Hypothalamus (tissue), 51 donors: ENCODE results near the gene FBXL19.

ENCODE experiments used
- DNase-seq, 51 donors: peaks; one replicate each; lab custom pipeline; 2025; lab: John Stamatoyannopoulos, UW

FBXL19 gene

DNA sequence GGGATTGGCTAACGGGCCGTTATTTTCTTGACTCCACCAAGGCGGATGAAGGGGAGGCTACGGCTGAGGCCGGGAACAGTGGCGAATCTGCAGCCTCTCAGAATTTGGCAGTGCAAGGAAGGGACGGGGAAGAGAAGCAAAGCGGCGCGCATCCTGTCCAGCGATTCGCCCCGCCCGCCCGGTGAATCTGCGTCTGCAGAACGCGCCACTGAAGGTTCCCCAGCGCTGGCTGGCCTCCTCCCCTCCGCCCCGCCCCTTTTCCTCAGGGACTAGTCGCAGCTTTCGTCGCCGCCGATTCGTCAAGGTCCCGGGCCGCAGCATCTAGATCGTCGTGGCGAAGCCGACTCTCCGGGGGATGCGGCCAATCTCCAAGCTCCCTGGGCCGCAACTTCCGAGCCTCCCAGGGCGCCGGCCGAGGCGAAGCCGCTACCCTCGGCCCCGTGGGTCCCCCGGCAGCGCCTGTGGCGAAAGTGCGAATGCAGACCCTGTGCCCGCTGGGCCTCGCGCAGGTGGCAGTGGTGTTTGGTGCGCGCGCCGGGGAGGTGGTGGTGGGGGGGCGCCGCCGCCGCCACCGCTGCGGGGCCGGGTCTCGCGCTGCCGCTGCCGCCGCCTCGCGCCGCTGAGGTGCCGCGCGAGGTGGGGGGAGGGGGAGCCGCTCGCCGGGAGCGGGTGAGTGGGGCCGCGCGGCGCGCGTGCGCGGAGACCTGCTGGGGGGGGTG, 34.2 kb downstream of the FBXL19 start, which contains the start of gene SETD1A:
SETD1A (plus strand) TSS at position 299 of the 719 bp plus-strand sequence. CDS start 978 bp downstream, outside the sequence.
- DNase-seq: peak; percentile 72 to 98 (median 93)

DNA sequence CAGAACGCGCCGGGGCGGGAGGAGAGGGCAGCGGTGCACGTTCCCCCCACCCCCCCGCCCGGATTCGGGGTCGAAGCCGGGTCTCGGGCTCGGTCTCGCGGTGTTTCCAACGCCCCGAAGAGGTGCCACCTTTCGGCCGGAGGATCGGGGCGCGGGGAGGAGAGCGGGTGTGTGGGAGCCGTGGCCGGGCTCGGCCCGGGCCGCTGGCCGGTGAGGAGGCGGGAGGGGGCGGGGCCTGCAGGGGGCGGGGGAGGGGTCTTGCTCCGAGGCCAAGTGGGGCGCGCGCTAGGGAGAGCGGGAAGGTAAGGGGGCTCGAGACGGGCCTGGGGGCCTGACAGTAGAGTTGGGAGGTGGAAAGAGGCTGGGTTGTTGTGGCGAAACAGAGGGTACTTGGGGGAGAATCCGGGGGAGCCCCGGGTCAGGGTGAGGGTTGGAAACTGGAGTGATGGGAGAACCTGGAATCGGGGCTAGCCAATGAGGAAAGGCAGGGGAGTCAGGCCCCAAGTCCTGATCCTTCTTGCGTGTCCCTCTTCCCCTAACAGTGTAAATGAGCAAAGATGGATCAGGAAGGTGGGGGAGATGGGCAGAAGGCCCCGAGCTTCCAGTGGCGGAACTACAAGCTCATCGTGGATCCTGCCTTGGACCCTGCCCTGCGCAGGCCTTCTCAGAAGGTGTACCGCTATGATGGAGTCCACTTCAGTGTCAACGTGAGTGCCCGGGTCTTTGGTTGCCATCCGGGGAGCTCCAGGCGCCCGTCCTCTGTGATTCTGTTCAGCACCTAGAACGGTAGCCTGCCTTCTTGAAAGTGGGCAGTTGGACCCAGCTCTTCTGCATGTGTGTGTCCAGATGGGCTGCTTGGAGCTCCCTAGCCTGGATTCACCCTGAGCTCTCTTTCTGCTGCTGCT, 35.1 kb downstream of the FBXL19 start:
- peak in 24 of 51 donors; percentile 25 to 76 (median 61) for DNase-seq

DNA sequence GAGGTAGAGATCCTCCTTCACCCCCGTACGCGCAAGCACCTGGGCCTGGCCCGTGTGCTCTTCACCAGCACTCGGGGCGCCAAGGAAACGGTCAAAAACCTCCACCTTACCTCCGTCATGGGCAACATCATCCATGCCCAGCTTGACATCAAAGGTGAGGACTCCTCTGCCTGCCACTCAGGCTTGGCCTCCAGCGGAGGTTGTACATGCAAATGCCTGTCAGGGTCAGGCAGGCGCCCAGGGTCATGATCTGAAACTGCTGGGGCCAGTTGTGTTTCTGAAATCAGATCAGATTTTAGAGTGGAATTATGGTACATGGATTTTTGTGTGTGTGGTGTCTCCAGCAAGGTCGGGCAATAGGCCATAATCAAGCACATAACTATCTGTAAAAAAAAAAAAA, 38.0 kb downstream of the FBXL19 start:
- no peak for DNase-seq

DNA sequence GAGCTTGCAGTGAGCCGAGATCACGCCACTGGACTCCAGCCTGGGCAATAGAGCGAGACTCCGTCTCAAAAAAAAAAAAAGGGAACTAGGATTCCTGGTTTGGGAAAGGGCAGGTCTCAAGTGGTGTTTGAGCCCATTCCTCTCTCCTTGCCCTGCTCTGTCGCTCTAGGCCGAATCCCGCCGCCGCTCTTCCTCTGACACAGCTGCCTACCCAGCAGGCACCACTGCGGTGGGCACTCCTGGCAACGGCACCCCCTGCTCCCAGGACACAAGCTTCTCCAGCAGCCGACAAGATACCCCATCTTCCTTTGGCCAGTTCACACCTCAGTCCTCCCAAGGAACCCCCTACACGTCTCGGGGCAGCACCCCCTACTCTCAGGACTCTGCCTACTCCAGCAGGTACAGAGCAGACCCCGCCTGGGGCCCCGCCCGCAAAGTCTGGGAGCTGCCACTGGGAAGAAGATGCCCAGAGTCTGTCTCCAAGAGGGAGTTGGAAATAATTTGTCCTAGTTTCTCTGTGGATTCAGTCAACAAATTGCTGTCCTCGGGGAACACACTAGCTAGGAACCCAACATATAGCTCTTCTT, 40.6 kb downstream of the FBXL19 start:
- no peak for DNase-seq

DNA sequence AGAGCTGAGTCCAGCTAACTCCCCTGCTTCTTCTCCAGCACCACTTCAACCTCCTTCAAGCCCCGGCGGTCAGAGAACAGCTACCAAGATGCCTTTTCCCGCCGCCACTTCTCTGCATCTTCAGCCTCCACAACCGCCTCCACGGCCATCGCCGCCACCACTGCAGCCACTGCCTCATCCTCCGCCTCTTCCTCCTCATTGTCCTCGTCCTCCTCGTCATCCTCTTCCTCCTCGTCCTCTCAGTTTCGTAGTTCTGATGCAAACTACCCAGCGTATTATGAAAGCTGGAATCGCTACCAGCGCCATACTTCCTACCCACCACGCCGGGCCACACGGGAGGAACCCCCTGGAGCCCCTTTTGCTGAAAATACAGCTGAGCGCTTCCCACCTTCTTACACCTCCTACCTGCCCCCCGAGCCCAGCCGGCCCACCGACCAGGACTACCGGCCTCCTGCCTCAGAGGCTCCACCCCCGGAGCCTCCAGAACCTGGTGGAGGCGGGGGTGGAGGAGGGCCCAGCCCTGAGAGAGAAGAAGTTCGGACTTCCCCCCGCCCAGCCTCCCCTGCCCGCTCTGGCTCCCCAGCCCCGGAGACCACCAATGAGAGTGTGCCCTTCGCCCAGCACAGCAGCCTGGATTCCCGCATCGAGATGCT, 41.3 kb downstream of the FBXL19 start:
- DNase-seq: no peak

DNA sequence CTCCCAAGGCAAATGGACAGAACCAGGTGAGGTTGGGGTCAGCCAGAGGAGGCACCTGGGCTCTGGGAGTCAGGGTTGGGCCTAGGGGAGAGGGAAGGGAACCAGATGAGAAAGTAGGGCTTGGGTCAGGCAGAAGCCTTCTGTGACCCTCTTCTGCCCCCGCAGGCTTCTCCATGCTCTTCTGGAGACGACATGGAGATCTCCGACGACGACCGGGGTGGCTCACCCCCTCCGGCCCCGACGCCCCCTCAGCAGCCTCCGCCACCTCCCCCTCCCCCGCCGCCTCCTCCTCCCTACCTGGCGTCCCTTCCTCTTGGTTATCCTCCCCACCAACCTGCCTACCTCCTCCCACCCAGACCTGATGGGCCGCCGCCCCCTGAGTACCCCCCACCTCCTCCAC, 42.1 kb downstream of the FBXL19 start:
- no peak for DNase-seq

DNA sequence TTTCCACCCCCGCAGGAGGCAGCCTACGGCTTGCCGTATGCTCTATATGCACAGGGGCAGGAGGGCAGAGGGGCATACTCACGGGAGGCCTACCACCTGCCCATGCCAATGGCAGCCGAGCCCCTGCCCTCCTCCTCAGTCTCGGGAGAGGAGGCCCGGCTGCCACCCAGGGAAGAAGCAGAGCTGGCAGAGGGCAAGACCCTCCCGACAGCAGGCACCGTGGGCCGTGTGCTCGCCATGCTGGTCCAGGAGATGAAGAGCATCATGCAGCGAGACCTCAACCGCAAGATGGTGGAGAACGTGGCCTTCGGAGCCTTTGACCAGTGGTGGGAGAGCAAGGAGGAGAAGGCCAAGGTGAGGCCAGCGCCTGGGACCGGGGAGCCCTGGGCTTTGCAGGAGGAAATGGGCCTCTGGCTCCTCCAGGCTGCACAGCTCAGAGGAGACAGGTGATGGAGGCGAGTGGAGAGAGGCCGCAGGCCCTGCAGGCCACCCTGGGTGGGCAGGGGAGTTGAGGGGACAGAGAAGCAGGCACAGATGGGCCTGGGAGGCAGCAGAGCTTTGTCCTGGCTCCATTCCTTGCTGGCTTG, 42.8 kb downstream of the FBXL19 start:
- DNase-seq: no peak

DNA sequence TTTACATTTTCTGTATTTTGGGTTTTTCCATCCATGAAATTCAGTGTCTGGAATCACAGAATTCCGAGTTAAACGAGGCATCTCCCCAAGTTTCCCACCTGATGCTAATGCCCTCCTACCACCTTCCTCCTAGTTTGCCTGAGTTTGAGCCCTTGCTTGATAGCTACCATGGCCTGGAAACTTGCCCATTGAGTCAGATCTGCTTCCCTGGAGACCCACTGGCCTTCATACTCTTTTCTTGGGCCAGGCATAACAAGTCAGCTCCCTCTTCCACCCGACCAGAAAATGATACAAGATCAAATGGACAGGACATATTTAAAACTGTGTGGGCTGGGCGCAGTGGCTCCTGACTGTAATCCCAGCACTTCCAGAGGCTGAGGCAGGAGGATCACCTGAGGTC, 44.4 kb downstream of the FBXL19 start:
- no peak for DNase-seq

DNA sequence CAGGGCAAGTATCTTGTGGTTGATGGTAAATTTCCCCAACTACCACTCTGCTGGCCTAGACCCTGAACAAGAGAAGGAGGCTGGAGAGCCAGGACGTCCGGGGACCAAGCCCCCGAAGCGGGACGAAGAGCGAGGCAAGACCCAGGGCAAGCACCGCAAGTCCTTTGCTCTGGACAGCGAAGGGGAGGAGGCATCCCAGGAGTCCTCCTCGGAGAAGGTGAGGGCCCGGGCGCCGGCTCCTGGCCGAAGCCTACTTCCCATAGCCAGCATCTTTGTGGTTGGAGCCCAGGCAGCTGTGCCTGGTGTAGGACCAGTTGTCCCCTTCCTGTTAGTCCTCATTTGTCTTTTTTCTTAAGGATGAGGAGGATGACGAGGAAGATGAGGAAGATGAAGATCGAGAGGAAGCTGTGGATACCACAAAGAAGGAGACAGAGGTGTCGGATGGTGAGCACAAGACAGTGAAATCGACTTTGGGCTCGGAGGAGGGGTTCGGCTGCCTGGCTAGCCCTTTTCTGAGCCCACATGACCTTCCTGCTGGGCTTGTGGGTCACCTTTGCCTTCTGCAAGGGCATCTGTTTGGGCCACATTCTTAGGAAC, 46.0 kb downstream of the FBXL19 start:
- DNase-seq: no peak

DNA sequence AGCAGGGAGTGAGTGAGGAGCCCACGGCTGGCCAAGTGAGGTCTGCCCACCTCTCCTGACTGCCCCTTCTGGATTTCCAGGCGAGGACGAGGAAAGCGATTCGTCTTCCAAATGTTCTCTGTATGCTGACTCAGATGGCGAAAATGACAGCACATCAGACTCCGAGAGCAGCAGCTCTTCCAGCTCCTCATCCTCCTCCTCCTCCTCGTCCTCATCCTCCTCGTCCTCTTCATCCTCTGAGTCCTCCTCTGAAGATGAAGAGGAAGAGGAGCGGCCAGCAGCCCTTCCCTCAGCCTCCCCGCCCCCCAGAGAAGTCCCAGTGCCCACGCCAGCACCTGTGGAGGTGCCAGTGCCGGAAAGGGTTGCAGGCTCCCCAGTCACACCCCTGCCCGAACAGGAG, 47.9 kb downstream of the FBXL19 start:
- no peak for DNase-seq

DNA sequence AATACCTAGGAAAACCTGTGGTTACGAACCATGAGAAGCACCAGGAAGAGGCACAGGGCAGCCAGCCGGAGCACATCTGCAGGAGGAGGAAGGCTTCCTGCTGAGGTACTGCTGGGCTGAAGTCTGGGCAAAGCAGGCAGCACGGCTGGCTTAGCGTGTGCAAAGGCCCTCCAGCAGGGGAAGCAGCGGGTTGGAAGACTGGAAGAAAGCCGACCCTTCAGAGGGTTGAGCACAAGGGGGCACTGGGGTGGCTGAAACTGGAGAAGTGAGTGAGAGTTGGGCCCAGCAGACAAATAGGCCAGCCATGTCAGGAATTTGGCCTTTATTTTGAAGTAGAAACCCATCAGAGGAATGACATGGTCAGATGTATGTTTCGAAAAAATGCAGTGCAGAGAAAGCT, 49.5 kb downstream of the FBXL19 start:
- no peak for DNase-seq

DNA sequence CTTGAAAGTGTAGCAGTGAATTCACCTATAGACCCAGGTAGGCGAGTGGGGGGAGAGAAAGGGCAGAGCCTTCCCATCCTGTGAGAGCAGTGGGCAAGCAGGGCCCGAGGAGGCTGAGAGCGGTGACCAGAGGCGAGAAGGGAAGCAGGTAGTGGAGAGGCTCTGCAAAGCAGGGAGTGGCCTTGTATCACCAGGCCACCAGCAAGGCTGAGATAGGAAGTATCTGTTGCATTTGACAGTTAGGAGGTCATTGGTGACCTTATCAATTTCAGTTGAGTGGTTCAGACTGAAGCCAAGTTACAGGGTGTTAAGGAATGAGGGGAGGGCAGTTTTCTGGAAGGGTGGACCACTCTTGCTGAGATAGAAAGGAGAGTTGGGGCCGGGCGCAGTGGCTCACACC, 51.0 kb downstream of the FBXL19 start:
- no peak for DNase-seq

DNA sequence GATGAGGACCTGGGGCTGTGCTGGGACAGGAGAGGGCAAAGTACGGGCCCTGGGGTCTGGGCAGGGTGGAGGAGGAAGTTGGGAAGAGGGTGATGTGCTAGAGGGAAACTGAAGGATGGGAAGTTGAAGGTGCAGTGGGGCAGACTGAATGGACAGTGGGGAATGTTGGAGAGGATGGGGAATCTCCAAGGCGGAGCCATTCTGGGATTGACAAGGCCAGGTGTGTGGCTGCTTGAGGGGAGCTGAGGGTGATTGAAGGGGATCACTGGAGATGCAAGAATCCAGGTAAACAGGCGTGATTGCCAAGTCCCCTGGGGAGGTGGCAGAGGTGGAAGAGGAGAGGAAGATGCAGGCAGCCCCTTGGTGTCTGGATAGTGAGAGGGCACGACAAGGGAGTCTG, 53.1 kb downstream of the FBXL19 start:
- no peak for DNase-seq

DNA sequence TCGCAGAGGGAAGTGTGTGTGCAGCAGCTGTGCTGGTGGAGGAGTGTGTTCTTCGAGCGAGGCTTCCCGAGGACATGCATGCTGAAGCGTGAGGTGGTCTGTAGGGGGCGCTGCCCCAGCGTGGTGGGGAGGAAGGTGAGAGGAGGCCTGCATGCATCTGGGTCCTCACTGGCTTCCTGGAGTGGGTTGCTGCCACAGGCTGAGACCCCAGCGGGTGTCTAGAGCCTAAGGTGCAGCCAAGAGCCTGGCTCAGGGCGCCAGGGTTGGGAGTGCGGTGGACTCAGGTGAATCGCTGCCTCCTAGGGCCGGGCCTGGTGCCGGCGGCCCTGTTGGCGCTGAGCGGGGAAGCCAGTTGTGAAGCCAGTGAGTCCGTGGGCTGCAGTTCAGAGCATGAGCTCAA, 54.1 kb downstream of the FBXL19 start:
- no peak for DNase-seq

DNA sequence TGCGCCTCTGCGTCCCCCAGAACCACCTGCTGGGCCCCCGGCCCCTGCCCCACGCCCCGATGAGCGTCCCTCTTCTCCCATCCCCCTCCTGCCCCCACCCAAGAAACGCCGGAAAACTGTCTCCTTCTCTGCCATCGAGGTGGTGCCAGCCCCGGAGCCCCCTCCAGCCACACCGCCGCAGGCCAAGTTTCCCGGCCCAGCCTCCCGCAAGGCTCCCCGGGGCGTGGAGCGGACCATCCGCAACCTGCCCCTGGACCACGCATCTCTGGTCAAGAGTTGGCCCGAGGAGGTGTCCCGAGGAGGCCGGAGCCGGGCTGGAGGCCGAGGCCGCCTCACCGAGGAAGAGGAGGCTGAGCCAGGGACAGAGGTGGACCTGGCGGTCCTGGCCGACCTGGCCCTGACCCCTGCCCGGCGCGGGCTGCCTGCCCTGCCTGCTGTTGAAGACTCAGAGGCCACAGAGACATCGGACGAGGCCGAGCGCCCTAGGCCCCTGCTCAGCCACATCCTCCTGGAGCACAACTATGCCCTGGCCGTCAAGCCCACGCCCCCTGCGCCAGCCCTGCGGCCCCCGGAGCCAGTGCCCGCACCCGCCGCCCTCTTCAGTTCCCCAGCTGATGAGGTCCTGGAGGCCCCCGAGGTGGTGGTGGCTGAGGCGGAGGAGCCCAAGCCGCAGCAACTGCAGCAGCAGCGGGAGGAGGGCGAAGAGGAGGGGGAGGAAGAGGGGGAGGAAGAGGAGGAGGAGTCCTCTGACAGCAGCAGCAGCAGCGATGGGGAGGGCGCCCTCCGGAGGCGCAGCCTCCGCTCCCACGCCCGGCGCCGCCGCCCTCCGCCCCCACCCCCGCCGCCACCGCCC, 56.0 kb downstream of the FBXL19 start:
- no peak for DNase-seq

DNA sequence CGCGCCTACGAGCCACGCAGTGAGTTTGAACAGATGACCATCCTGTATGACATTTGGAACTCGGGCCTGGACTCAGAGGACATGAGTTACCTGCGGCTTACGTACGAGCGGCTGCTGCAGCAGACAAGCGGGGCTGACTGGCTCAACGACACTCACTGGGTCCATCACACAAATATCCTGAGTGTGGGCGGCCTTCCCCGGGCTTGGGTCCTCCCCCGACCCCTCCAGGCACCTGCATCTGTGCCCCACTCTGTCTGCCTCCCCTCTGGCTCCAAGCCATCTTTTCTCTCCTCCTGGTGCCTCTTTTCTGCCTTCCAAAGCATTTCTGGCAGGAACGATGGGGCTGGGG, 56.6 kb downstream of the FBXL19 start:
- DNase-seq: no peak

DNA sequence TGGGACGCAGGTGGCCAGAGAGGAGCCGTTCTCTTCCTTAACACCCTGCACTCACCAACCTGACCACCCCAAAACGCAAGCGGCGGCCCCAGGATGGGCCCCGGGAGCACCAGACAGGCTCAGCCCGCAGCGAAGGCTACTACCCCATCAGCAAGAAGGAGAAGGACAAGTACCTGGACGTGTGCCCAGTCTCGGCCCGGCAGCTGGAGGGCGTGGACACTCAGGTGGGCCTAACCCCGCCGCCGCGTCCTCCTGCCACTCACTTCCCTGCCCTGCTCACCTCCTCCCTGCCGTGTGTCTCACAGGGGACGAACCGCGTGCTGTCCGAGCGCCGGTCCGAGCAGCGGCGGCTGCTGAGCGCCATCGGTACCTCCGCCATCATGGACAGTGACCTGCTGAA, 57.1 kb downstream of the FBXL19 start:
- no peak for DNase-seq

DNA sequence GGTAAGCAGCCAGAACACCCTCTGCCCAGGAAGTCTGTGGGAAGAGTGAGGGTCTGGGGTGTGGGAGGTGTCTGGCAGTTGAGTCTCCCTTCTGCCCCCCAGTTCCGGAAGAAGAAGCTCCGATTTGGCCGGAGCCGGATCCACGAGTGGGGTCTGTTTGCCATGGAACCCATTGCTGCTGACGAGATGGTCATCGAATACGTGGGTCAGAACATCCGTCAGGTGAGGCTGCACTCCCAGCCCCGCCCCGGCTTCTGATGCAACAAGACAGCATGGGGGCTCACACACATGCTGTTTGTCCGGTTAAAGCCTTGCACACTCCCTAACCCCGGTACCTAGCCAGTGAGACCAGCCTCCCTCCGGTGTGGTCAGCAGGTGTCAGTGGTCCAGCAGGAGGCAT, 57.6 kb downstream of the FBXL19 start:
- no peak for DNase-seq

DNA sequence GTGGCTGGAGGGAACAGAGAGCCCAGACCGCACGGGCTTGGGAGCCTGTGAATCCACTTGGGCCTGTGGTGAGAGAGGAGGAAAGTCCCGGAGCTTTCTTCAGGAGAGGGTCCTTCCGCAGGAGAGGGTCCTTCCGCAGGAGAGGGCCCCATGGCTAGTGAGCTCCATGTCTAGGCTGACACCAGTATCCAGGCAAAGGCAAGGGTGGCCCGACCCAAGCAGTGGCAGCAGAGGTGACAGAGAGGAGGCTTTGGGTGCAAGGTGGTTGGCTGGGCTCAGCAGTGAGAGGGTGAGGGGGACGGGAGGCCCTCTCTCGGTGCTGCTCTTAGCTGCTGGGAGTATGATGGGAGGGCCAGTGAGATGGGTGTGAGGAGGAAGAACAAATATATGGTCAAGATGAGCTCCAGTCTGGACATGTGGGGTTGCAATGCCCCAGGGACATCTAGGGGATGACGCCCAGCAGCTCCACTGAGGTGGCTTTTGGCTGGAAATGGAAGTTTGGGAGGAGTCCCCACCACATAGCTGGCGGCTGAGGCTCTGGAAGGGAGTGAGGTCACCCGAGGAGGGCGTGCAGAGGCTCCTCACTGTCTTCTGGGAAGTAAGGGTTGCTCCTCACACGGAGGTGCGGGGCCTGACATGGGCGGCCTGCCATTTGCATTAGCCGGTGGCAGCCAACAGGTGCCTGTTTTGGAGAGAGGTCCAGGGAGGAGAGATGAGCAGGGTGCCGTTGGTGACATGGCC, 59.3 kb downstream of the FBXL19 start:
- DNase-seq: no peak
